ENCODE data around the gene RC3H1.
"Not testable (repeated sequence)": the region's sequence is repeated elsewhere in the genome, so short reads cannot be mapped to it uniquely, and the experiment has no call there.

Gene RC3H1

GRCh38 chr1:174023440-174023839 is 1.3 kb upstream of the RC3H1 start:
- DNase-seq = peak; percentile 41

GRCh38 chr1:174022976-174023277 is 770 bp upstream of the RC3H1 start:
- no peak for DNase-seq

- DNase-seq = peak; percentile 76
Measured at GRCh38 chr1:174021591-174022079, 522 bp downstream of the RC3H1 start.

GRCh38 chr1:174018565-174018964 is 3.6 kb downstream of the RC3H1 start:
- no peak for DNase-seq

GRCh38 chr1:174017231-174017970 is 4.8 kb downstream of the RC3H1 start:
- DNase-seq = no peak

- no peak for DNase-seq
Measured at GRCh38 chr1:174013864-174014418, 8.2 kb downstream of the RC3H1 start.

GRCh38 chr1:174008979-174009378 is 13.2 kb downstream of the RC3H1 start:
- no peak for DNase-seq

GRCh38 chr1:174008269-174008668 is 13.9 kb downstream of the RC3H1 start:
- DNase-seq = no peak

GRCh38 chr1:174007851-174008250 is 14.3 kb downstream of the RC3H1 start:
- no peak for DNase-seq

- no peak for DNase-seq
Measured at GRCh38 chr1:174005032-174005431, 17.1 kb downstream of the RC3H1 start.

GRCh38 chr1:174003867-174004266 is 18.3 kb downstream of the RC3H1 start:
- DNase-seq = no peak

- DNase-seq = no peak
Measured at GRCh38 chr1:174001573-174001972, 20.6 kb downstream of the RC3H1 start.

GRCh38 chr1:174000371-174000770 is 21.8 kb downstream of the RC3H1 start:
- no peak for DNase-seq

- DNase-seq = no peak
Measured at GRCh38 chr1:173997791-173998190, 24.4 kb downstream of the RC3H1 start.

- no peak for DNase-seq
Measured at GRCh38 chr1:173996995-173997394, 25.2 kb downstream of the RC3H1 start.

GRCh38 chr1:173995475-173995874 is 26.7 kb downstream of the RC3H1 start:
- no peak for DNase-seq

GRCh38 chr1:173993948-173994347 is 28.2 kb downstream of the RC3H1 start:
- DNase-seq = not testable (repeated sequence)

GRCh38 chr1:173988068-173988467 is 34.1 kb downstream of the RC3H1 start:
- DNase-seq = no peak

GRCh38 chr1:173986951-173987350 is 35.2 kb downstream of the RC3H1 start:
- no peak for DNase-seq

GRCh38 chr1:173970252-173970651 is 51.9 kb downstream of the RC3H1 start:
- DNase-seq = no peak

GRCh38 chr1:173965896-173966295 is 56.3 kb downstream of the RC3H1 start:
- DNase-seq = not testable (repeated sequence)

GRCh38 chr1:173963477-173963876 is 58.7 kb downstream of the RC3H1 start:
- DNase-seq = no peak

- no peak for DNase-seq
Measured at GRCh38 chr1:173960625-173961024, 61.5 kb downstream of the RC3H1 start.

- DNase-seq = no peak
Measured at GRCh38 chr1:173954179-173954578, 68.0 kb downstream of the RC3H1 start.

- no peak for DNase-seq
Measured at GRCh38 chr1:173948594-173948993, 73.6 kb downstream of the RC3H1 start.

Data from right hindlimb (tissue), 1 donor.